Activated T-helper 17 cell treated with anti-CD3 and anti-CD28 coated beads, Interleukin-2, amount 50 U/mL, for 72 hours (primary cell): Measurements from ENCODE around the gene CDX1. TPM values are rescaled to one million over a fixed set of nuclear protein-coding genes. Genes with fewer than 3 reads are reported as not detected.
A peak's percentile ranks its signal among the peaks of the same experiment; 100 is the strongest.

Experiments
- ATAC-seq: fragments of 150-1000 bp; cut with Tn5 transposase; replicated peaks from 2 replicates; pipeline ENCODE4 v1.10.0; 2021; ENCODE audit warnings: mild to moderate bottlenecking, moderate library complexity
- H3K27ac Mint-ChIP-seq: one replicate; pipeline ENCODE4 v1.8.0; 2022; ENCODE audit warnings: mixed read lengths
- H3K27me3 Mint-ChIP-seq: one replicate; pipeline ENCODE4 v1.8.0; 2022; ENCODE audit warnings: mixed read lengths
- H3K36me3 Mint-ChIP-seq: one replicate; pipeline ENCODE4 v1.8.0; 2022; ENCODE audit warnings: low read depth, mild to moderate bottlenecking, mixed read lengths
- H3K4me1 Mint-ChIP-seq: one replicate; pipeline ENCODE4 v1.8.0; 2022; ENCODE audit warnings: mixed read lengths
- H3K4me3 Mint-ChIP-seq: one replicate; pipeline ENCODE4 v1.8.0; 2022; ENCODE audit warnings: mild to moderate bottlenecking, mixed read lengths
- H3K9me3 Mint-ChIP-seq: one replicate; pipeline ENCODE4 v1.8.0; 2022; ENCODE audit warnings: mixed read lengths
- total RNA-seq, 2 donors: library from RNA; stranded (reverse); gene quantifications; one replicate each; pipeline ENCODE4 v1.2.3, GENCODE V29; 2022

Gene CDX1
- total RNA-seq, 2 donors from 2014 or later = not detected

GRCh38 chr5:150148117-150148927, 18.3 kb upstream of the CDX1 start:
- Mint-ChIP-seq H3K27ac (no peak overlapping the region), H3K4me1 (no peaks in the 10 kb centered on the region), H3K9me3 (no peaks in the 10 kb centered on the region), H3K36me3 (no peaks in the 10 kb centered on the region), H3K27me3 (peaks cover 6% of the 10 kb centered on the region), H3K4me3 (no peak overlapping the region)
- no peak for ATAC-seq

- no peak overlapping the region for H3K27ac Mint-ChIP-seq
- no peak for ATAC-seq
Observed at GRCh38 chr5:150149618-150150017, 17.0 kb upstream of the CDX1 start.

GRCh38 chr5:150152636-150153462, 13.7 kb upstream of the CDX1 start:
- Mint-ChIP-seq H3K4me1 (peaks cover 6% of the 10 kb centered on the region), H3K4me3 (no peak overlapping the region), H3K36me3 (no peaks in the 10 kb centered on the region), H3K27me3 (peaks cover 22% of the 10 kb centered on the region), H3K27ac (no peak overlapping the region), H3K9me3 (no peaks in the 10 kb centered on the region)
- ATAC-seq = peak; percentile 43

More at GRCh38 chr5:150149618-150150017, 17.0 kb upstream of the CDX1 start:
- Mint-ChIP-seq H3K36me3 (no peaks in the 10 kb centered on the region), H3K4me3 (no peak overlapping the region), H3K9me3 (no peaks in the 10 kb centered on the region), H3K4me1 (no peaks in the 10 kb centered on the region), H3K27me3 (peaks cover 14% of the 10 kb centered on the region)

GRCh38 chr5:150153483-150153882, 13.1 kb upstream of the CDX1 start:
- Mint-ChIP-seq H3K4me3 (no peak overlapping the region), H3K9me3 (no peaks in the 10 kb centered on the region), H3K36me3 (no peaks in the 10 kb centered on the region), H3K27me3 (peaks cover 22% of the 10 kb centered on the region), H3K4me1 (peaks cover 6% of the 10 kb centered on the region), H3K27ac (no peak overlapping the region)
- no peak for ATAC-seq

GRCh38 chr5:150153957-150154617, 12.5 kb upstream of the CDX1 start:
- no peak for ATAC-seq
- Mint-ChIP-seq H3K9me3 (no peaks in the 10 kb centered on the region), H3K27me3 (peaks cover 22% of the 10 kb centered on the region), H3K4me3 (no peak overlapping the region), H3K4me1 (peaks cover 6% of the 10 kb centered on the region), H3K36me3 (no peaks in the 10 kb centered on the region), H3K27ac (no peak overlapping the region)

- Mint-ChIP-seq H3K4me3 (no peak overlapping the region), H3K27me3 (peaks cover 22% of the 10 kb centered on the region), H3K27ac (no peak overlapping the region), H3K9me3 (no peaks in the 10 kb centered on the region), H3K4me1 (peaks cover 6% of the 10 kb centered on the region), H3K36me3 (no peaks in the 10 kb centered on the region)
- ATAC-seq = no peak
Observed at GRCh38 chr5:150154618-150155128, 11.9 kb upstream of the CDX1 start.

- Mint-ChIP-seq H3K27me3 (peaks cover 22% of the 10 kb centered on the region), H3K36me3 (no peaks in the 10 kb centered on the region), H3K9me3 (no peaks in the 10 kb centered on the region), H3K4me3 (peak within 1 kb of the TSS; percentile 75), H3K4me1 (peaks cover 6% of the 10 kb centered on the region), H3K27ac (peak within 1 kb of the TSS; percentile 84)
- peak; percentile 21 for ATAC-seq
Observed at GRCh38 chr5:150155258-150156026, 11.1 kb upstream of the CDX1 start, which contains the start of gene PDGFRB. Gene PDGFRB (minus strand): TSS chr5:150155845. CDS start chr5:150137047, 18,798 bp downstream.

- Mint-ChIP-seq H3K4me3 (peak overlapping the region; percentile 75), H3K4me1 (peaks cover 6% of the 10 kb centered on the region), H3K9me3 (no peaks in the 10 kb centered on the region), H3K36me3 (no peaks in the 10 kb centered on the region), H3K27ac (peak overlapping the region; percentile 84), H3K27me3 (peaks cover 22% of the 10 kb centered on the region)
- no peak for ATAC-seq
Observed at GRCh38 chr5:150156027-150156368, 10.6 kb upstream of the CDX1 start.

GRCh38 chr5:150156540-150156939, 10.0 kb upstream of the CDX1 start:
- H3K36me3 Mint-ChIP-seq = no peaks in the 10 kb centered on the region
- H3K4me3 Mint-ChIP-seq = peak overlapping the region; percentile 75
- H3K4me1 Mint-ChIP-seq = peaks cover 6% of the 10 kb centered on the region
- H3K27ac Mint-ChIP-seq = peak overlapping the region; percentile 84
- no peak for ATAC-seq
- H3K27me3 Mint-ChIP-seq = peaks cover 22% of the 10 kb centered on the region
- no peaks in the 10 kb centered on the region for H3K9me3 Mint-ChIP-seq

- peaks cover 22% of the 10 kb centered on the region for H3K27me3 Mint-ChIP-seq
- peaks cover 6% of the 10 kb centered on the region for H3K4me1 Mint-ChIP-seq
- H3K36me3 Mint-ChIP-seq = no peaks in the 10 kb centered on the region
- no peak for ATAC-seq
- H3K27ac Mint-ChIP-seq = no peak overlapping the region
- no peaks in the 10 kb centered on the region for H3K9me3 Mint-ChIP-seq
- no peak overlapping the region for H3K4me3 Mint-ChIP-seq
Observed at GRCh38 chr5:150157168-150157567, 9.4 kb upstream of the CDX1 start.

GRCh38 chr5:150158170-150158949, 8.2 kb upstream of the CDX1 start:
- Mint-ChIP-seq H3K27ac (no peak overlapping the region), H3K4me1 (peaks cover 6% of the 10 kb centered on the region), H3K4me3 (no peak overlapping the region), H3K27me3 (peaks cover 22% of the 10 kb centered on the region), H3K36me3 (no peaks in the 10 kb centered on the region), H3K9me3 (no peaks in the 10 kb centered on the region)
- no peak for ATAC-seq

GRCh38 chr5:150159031-150159430, 7.5 kb upstream of the CDX1 start:
- Mint-ChIP-seq H3K27ac (no peak overlapping the region), H3K27me3 (peaks cover 18% of the 10 kb centered on the region), H3K4me3 (no peak overlapping the region), H3K4me1 (peaks cover 6% of the 10 kb centered on the region), H3K36me3 (no peaks in the 10 kb centered on the region), H3K9me3 (no peaks in the 10 kb centered on the region)
- ATAC-seq = no peak

GRCh38 chr5:150159741-150160179, 6.8 kb upstream of the CDX1 start:
- ATAC-seq = no peak
- Mint-ChIP-seq H3K36me3 (no peaks in the 10 kb centered on the region), H3K27ac (no peak overlapping the region), H3K27me3 (peaks cover 14% of the 10 kb centered on the region), H3K4me1 (peaks cover 6% of the 10 kb centered on the region), H3K4me3 (no peak overlapping the region), H3K9me3 (no peaks in the 10 kb centered on the region)
